ACC112 (cell line): ENCODE results near the gene SHMT2.

ENCODE experiments used
- H2AFZ ChIP-seq: fragments of 200-600 bp; sonication (generic); one replicate; pipeline ENCODE4 v1.6.0; 2017; ENCODE audit warnings: antibody characterized with exemption, low read length; ENCODE audit not compliant: unreplicated experiment
- H3K27ac ChIP-seq: fragments of 200-600 bp; sonication (generic); 2 replicates; pipeline ENCODE4 v1.5.1; 2014; ENCODE audit warnings: low read depth, mild to moderate bottlenecking, antibody characterized with exemption, low read length, moderate library complexity
- H3K27me3 ChIP-seq: fragments of 200-600 bp; sonication (generic); 2 replicates; pipeline ENCODE4 v1.6.1; 2014; ENCODE audit warnings: mild to moderate bottlenecking, antibody characterized with exemption, low read length, moderate library complexity, mixed read lengths; ENCODE audit not compliant: insufficient read depth
- H3K36me3 ChIP-seq: fragments of 200-600 bp; sonication (generic); 2 replicates; pipeline ENCODE4 v1.6.1; 2016; ENCODE audit warnings: mild to moderate bottlenecking, antibody characterized with exemption, low read length, moderate library complexity, mixed read lengths; ENCODE audit not compliant: insufficient read depth
- H3K4me1 ChIP-seq: fragments of 200-600 bp; sonication (generic); one replicate; pipeline ENCODE4 v1.6.1; 2016; ENCODE audit warnings: low read length, mixed read lengths; ENCODE audit not compliant: insufficient read depth, unreplicated experiment, control insufficient read depth
- H3K4me3 ChIP-seq: fragments of 200-600 bp; sonication (generic); 2 replicates; pipeline ENCODE4 v1.5.1; 2014; ENCODE audit warnings: mild to moderate bottlenecking, low read depth, low read length
- H3K79me2 ChIP-seq: fragments of 200-600 bp; sonication (generic); one replicate; pipeline ENCODE4 v1.6.0; 2016; ENCODE audit warnings: low read length; ENCODE audit not compliant: control insufficient read depth, unreplicated experiment, insufficient read depth

Gene SHMT2

GRCh38 chr12:57254506-57255280 lies 25.2 kb downstream of the SHMT2 start:
- Histone ChIP-seq H3K4me1 (no peaks in the 10 kb centered on the region), H3K79me2 (no peaks in the 10 kb centered on the region), H2AFZ (no peak overlapping the region)

GRCh38 chr12:57255916-57256315 lies 26.4 kb downstream of the SHMT2 start:
- H3K36me3 ChIP-seq = peaks cover 19% of the 10 kb centered on the region; the same call in 1 of the 2 replicates
- no peaks in the 10 kb centered on the region for H3K79me2 ChIP-seq
- no peaks in the 10 kb centered on the region for H3K4me1 ChIP-seq
- no peak overlapping the region for H3K27ac ChIP-seq
- no peak overlapping the region for H2AFZ ChIP-seq
- H3K4me3 ChIP-seq = no peak overlapping the region
- H3K27me3 ChIP-seq = no peaks in the 10 kb centered on the region

More at GRCh38 chr12:57254506-57255280, 25.2 kb downstream of the SHMT2 start:
- peaks cover 19% of the 10 kb centered on the region; the same call in 1 of the 2 replicates for H3K36me3 ChIP-seq
- H3K4me3 ChIP-seq = no peak overlapping the region
- no peaks in the 10 kb centered on the region for H3K27me3 ChIP-seq
- no peak overlapping the region for H3K27ac ChIP-seq

- Histone ChIP-seq H3K4me3 (no peak overlapping the region), H3K4me1 (no peaks in the 10 kb centered on the region), H3K36me3 (peaks cover 19% of the 10 kb centered on the region; the same call in 1 of the 2 replicates), H3K79me2 (no peaks in the 10 kb centered on the region), H2AFZ (no peak overlapping the region), H3K27ac (no peak overlapping the region), H3K27me3 (no peaks in the 10 kb centered on the region)
Observed at GRCh38 chr12:57258977-57259970, 29.8 kb downstream of the SHMT2 start.

GRCh38 chr12:57260366-57260765 lies 30.9 kb downstream of the SHMT2 start:
- Histone ChIP-seq H3K4me1 (no peaks in the 10 kb centered on the region), H3K27ac (no peak overlapping the region), H2AFZ (no peak overlapping the region), H3K79me2 (no peaks in the 10 kb centered on the region), H3K36me3 (peaks cover 19% of the 10 kb centered on the region; the same call in 1 of the 2 replicates), H3K4me3 (no peak overlapping the region), H3K27me3 (no peaks in the 10 kb centered on the region)

- H3K4me1 ChIP-seq = no peaks in the 10 kb centered on the region
- no peaks in the 10 kb centered on the region for H3K27me3 ChIP-seq
- H2AFZ ChIP-seq = no peak overlapping the region
- no peak overlapping the region for H3K27ac ChIP-seq
- H3K36me3 ChIP-seq = peaks cover 14% of the 10 kb centered on the region; the same call in 1 of the 2 replicates
- H3K4me3 ChIP-seq = no peak overlapping the region
- H3K79me2 ChIP-seq = no peaks in the 10 kb centered on the region
Observed at GRCh38 chr12:57261428-57261865, 31.9 kb downstream of the SHMT2 start.

GRCh38 chr12:57262126-57262822 lies 32.8 kb downstream of the SHMT2 start:
- Histone ChIP-seq H3K36me3 (peaks cover 14% of the 10 kb centered on the region; the same call in 1 of the 2 replicates), H3K27ac (no peak overlapping the region)

GRCh38 chr12:57263096-57263495 lies 33.6 kb downstream of the SHMT2 start:
- Histone ChIP-seq H3K36me3 (peaks cover 13% of the 10 kb centered on the region), H3K4me1 (no peaks in the 10 kb centered on the region), H3K4me3 (no peak overlapping the region), H3K27ac (no peak overlapping the region), H3K27me3 (no peaks in the 10 kb centered on the region), H2AFZ (no peak overlapping the region), H3K79me2 (no peaks in the 10 kb centered on the region)

More at GRCh38 chr12:57262126-57262822, 32.8 kb downstream of the SHMT2 start:
- Histone ChIP-seq H3K4me3 (no peak overlapping the region), H2AFZ (no peak overlapping the region), H3K79me2 (no peaks in the 10 kb centered on the region), H3K27me3 (no peaks in the 10 kb centered on the region), H3K4me1 (no peaks in the 10 kb centered on the region)

GRCh38 chr12:57266681-57267080 lies 37.2 kb downstream of the SHMT2 start:
- H3K36me3 ChIP-seq = peaks cover 19% of the 10 kb centered on the region; the same call in 1 of the 2 replicates
- no peak overlapping the region for H3K4me3 ChIP-seq
- H3K27ac ChIP-seq = no peak overlapping the region
- no peaks in the 10 kb centered on the region for H3K79me2 ChIP-seq
- no peak overlapping the region for H2AFZ ChIP-seq
- no peaks in the 10 kb centered on the region for H3K27me3 ChIP-seq
- no peaks in the 10 kb centered on the region for H3K4me1 ChIP-seq

GRCh38 chr12:57268264-57268663 lies 38.8 kb downstream of the SHMT2 start:
- Histone ChIP-seq H3K36me3 (peaks cover 19% of the 10 kb centered on the region; the same call in 1 of the 2 replicates), H3K79me2 (no peaks in the 10 kb centered on the region), H3K27ac (peak overlapping the region; percentile 50; the same call in 1 of the 2 replicates), H3K4me3 (no peak overlapping the region), H3K4me1 (no peaks in the 10 kb centered on the region), H3K27me3 (no peaks in the 10 kb centered on the region), H2AFZ (no peak overlapping the region)

GRCh38 chr12:57270966-57271470 lies 41.5 kb downstream of the SHMT2 start:
- Histone ChIP-seq H3K36me3 (peaks cover 19% of the 10 kb centered on the region; the same call in 1 of the 2 replicates), H2AFZ (no peak overlapping the region), H3K4me3 (no peak overlapping the region), H3K27ac (no peak overlapping the region), H3K27me3 (no peaks in the 10 kb centered on the region), H3K79me2 (no peaks in the 10 kb centered on the region), H3K4me1 (no peaks in the 10 kb centered on the region)
